Activated T-helper 1 cell treated with anti-CD3 and anti-CD28 coated beads, Interleukin-12 subunit alpha, Interleukin-12 subunit beta, Interleukin-2, Interleukin-4 antibody, amounts not matched to agents 30 ng/mL and 10 ng/mL and 1 ng/mL, durations not matched to agents 14 hours and 24 hours and 36 hours (primary cell): ENCODE measurements around the gene PNMA3. TPM values are rescaled to one million over a fixed set of nuclear protein-coding genes. Genes with fewer than 3 reads are reported as not detected.
"Not testable (repeated sequence)": the region's sequence is repeated elsewhere in the genome, so short reads cannot be mapped to it uniquely, and the experiment has no call there.

Experiments used
- DNase-seq: peaks from one replicate; pipeline ENCODE4 v3.0.0; 2021; ENCODE audit warnings: low spot score
- H3K27ac Mint-ChIP-seq: one replicate; pipeline ENCODE4 v1.8.0; 2021; ENCODE audit warnings: mild to moderate bottlenecking, mixed read lengths
- H3K27me3 Mint-ChIP-seq: one replicate; pipeline ENCODE4 v1.8.0; 2022; ENCODE audit warnings: mild to moderate bottlenecking, moderate library complexity, mixed read lengths; ENCODE audit not compliant: insufficient read depth
- H3K36me3 Mint-ChIP-seq: one replicate; pipeline ENCODE4 v1.8.0; 2021; ENCODE audit warnings: low read depth, mixed read lengths
- H3K4me1 Mint-ChIP-seq: one replicate; pipeline ENCODE4 v1.8.0; 2021; ENCODE audit warnings: low read depth, mixed read lengths
- H3K4me3 Mint-ChIP-seq: one replicate; pipeline ENCODE4 v1.8.0; 2021; ENCODE audit warnings: mild to moderate bottlenecking, moderate library complexity, mixed read lengths
- H3K9me3 Mint-ChIP-seq: one replicate; pipeline ENCODE4 v1.8.0; 2021; ENCODE audit warnings: mixed read lengths
- intact Hi-C: fragments of 100-400 bp; cut with micrococcal nuclease; formaldehyde crosslinking; loops from one replicate; pipeline ENCODE4 v1.15.1; 2024
- total RNA-seq: library from RNA; stranded (reverse); gene quantifications from 2 replicates; pipeline ENCODE4 v1.2.3, GENCODE V29; 2022

PNMA3 gene
- 0.67 and 0.88 TPM in 2 replicates for total RNA-seq

DNA sequence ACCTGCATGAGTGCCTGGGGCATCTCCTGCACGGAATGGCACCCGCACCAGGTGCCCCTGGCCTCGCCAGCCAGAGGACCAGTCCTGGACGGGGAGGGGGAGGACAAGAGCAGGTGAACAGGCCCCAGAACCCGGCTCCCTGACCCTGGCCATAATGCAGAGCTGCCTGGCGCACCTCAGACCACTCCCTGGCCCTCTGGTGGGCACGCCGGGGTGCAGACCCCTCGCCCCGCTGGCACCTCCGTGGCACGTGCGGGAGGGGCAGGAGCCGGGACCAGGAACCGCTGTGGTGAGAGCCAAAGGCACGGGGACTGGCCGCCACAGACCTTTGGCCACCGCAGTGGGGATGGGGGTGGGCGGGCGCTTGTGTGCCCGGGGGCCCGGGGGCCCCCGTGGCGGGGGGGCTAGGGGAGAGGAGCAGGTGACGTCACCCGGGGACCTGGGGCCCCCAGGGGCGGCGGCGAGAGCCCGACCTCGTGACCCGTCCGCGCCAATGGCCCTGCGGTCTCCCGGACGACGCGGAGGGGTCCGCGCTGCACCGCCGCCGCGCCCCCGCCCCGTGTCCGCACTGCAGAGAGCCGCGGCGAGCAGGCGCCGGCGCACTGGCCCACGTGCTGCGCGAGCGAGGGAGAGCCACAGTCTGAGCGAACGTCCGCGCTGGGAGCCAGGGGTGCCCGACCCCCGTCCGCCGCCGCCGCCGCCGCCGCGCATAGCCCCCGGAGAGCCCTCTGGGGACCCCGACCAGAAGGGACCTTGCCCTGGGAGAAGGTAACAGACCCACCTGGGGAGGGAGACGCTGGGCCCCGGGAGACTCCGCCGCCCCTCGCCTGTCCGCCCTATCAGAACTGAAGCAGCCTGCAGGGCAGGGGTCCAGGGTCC, at the start of gene PNMA3:
Gene PNMA3, plus strand, starts transcription at position 600 of the 879 bp plus-strand sequence. CDS start 586 bp downstream, outside the sequence.
- Mint-ChIP-seq H3K4me1 (no peaks in the 10 kb centered on the region), H3K36me3 (peaks cover 2% of the 10 kb centered on the region), H3K27me3 (peaks cover 9% of the 10 kb centered on the region), H3K9me3 (no peaks in the 10 kb centered on the region), H3K27ac (no peak within 1 kb of the TSS), H3K4me3 (no peak within 1 kb of the TSS)
- no peak for DNase-seq
- intact Hi-C loops = no loop called here

GRCh38 chrX:153017174-153017573, 39.1 kb upstream of the PNMA3 start:
- H3K9me3 Mint-ChIP-seq, H3K4me3 Mint-ChIP-seq, H3K36me3 Mint-ChIP-seq, H3K27ac Mint-ChIP-seq, intact Hi-C loops, DNase-seq: not testable (repeated sequence)
- Mint-ChIP-seq H3K4me1 (peaks cover 13% of the 10 kb centered on the region), H3K27me3 (peaks cover 24% of the 10 kb centered on the region)

GRCh38 chrX:153019166-153019565, 37.1 kb upstream of the PNMA3 start:
- intact Hi-C loops = no loop called here
- DNase-seq = no peak
- Mint-ChIP-seq H3K9me3 (no peaks in the 10 kb centered on the region), H3K4me1 (peaks cover 13% of the 10 kb centered on the region), H3K4me3 (peak overlapping the region; percentile 62), H3K27me3 (peaks cover 17% of the 10 kb centered on the region), H3K36me3 (no peaks in the 10 kb centered on the region), H3K27ac (no peak overlapping the region)

GRCh38 chrX:153026501-153026900, 29.8 kb upstream of the PNMA3 start:
- H3K27me3 Mint-ChIP-seq, H3K4me3 Mint-ChIP-seq, DNase-seq, H3K4me1 Mint-ChIP-seq, H3K36me3 Mint-ChIP-seq, H3K27ac Mint-ChIP-seq, intact Hi-C loops, H3K9me3 Mint-ChIP-seq: not testable (repeated sequence)

DNA sequence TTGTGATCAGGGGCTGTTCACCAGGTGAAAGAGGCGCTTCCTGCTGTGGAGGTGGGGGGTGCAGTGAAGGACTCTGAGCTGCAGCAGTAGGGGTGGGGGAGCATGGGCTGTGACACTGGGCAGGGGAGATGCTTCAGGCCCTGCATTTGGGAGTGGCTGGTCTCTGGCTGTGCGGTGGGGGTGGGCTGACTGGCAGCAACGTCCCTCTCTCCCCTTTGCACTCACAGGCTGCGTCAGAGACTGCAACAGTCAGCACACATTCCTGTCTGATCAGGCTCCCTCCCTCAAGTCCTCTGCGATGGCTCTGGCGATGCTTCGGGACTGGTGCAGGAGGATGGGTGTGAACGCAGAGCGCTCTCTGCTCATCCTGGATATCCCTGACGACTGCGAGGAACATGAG, 27.8 kb upstream of the PNMA3 start:
- H3K36me3 Mint-ChIP-seq, H3K4me1 Mint-ChIP-seq, H3K27ac Mint-ChIP-seq, DNase-seq, H3K4me3 Mint-ChIP-seq, intact Hi-C loops, H3K9me3 Mint-ChIP-seq, H3K27me3 Mint-ChIP-seq: not testable (repeated sequence)

DNA sequence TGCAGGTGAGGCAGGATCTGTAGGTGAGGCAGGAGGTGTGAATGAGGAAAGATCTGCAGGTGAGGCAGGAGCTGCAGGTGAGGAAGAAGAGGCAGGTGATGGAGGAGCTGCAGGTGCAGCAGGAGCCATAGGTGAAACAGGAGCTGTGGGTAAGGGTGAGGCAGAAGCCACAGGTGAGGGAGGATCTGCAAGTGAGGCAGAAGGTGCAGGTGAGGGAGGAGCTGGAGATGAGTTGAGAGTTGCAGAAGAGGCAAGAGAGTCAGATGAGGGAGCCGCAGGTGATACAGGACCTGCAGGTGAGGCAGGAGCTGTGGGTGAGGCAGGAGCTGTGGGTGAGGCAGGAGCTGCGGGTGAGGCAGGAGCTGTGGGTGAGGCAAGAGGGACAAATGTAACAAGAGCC, 27.1 kb upstream of the PNMA3 start:
- H3K27ac Mint-ChIP-seq = no peak overlapping the region
- H3K27me3 Mint-ChIP-seq = no peaks in the 10 kb centered on the region
- intact Hi-C loops = no loop called here
- H3K9me3 Mint-ChIP-seq = no peaks in the 10 kb centered on the region
- DNase-seq = no peak
- H3K36me3 Mint-ChIP-seq = no peaks in the 10 kb centered on the region
- peak overlapping the region; percentile 42 for H3K4me3 Mint-ChIP-seq
- no peaks in the 10 kb centered on the region for H3K4me1 Mint-ChIP-seq

DNA sequence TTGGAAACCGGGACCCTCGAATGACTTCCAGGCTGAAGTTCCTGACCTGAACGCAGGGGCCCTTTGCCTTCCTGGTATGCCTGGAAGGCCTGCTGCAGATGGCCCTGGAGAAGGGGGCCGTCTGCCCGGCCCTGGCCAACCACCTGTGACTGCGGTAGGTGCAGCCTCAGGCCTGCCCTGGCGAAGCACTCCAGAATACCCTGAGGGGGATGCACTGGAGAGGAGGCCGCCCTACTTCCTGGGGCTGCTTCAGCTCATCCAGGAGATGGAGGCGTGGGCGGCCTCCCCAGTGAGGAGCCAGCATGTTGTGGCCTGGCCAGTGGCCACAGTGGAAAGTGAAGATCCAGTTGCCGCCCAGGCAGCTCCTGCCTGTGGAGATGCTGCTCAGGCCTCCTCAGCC, 26.4 kb upstream of the PNMA3 start:
- H3K27me3 Mint-ChIP-seq = no peaks in the 10 kb centered on the region
- no peak overlapping the region for H3K4me3 Mint-ChIP-seq
- DNase-seq = no peak
- no peak overlapping the region for H3K27ac Mint-ChIP-seq
- H3K9me3 Mint-ChIP-seq = peaks cover 4% of the 10 kb centered on the region
- H3K36me3 Mint-ChIP-seq = no peaks in the 10 kb centered on the region
- no peaks in the 10 kb centered on the region for H3K4me1 Mint-ChIP-seq
- intact Hi-C loops = no loop called here

GRCh38 chrX:153030801-153031200, 25.5 kb upstream of the PNMA3 start:
- Mint-ChIP-seq H3K9me3 (peaks cover 4% of the 10 kb centered on the region), H3K4me1 (no peaks in the 10 kb centered on the region), H3K27me3 (no peaks in the 10 kb centered on the region), H3K36me3 (no peaks in the 10 kb centered on the region), H3K4me3 (no peak overlapping the region), H3K27ac (no peak overlapping the region)
- no peak for DNase-seq
- intact Hi-C loops = no loop called here

- Mint-ChIP-seq H3K27ac (peak overlapping the region; percentile 77), H3K27me3 (no peaks in the 10 kb centered on the region), H3K4me1 (no peaks in the 10 kb centered on the region), H3K9me3 (peaks cover 4% of the 10 kb centered on the region), H3K4me3 (peak overlapping the region; percentile 78), H3K36me3 (no peaks in the 10 kb centered on the region)
- intact Hi-C loops = loop anchor here (1.0 to 2.0 kb wide), 4 partner anchors 73 to 636 kb away; no protein-coding TSS in a partner anchor
- DNase-seq = peak; percentile 52
These were observed 23.7 kb upstream of the PNMA3 start for GRCh38 chrX:153032397-153033118.

- Mint-ChIP-seq H3K27ac (no peak overlapping the region), H3K36me3 (peaks cover 11% of the 10 kb centered on the region), H3K4me3 (no peak overlapping the region), H3K4me1 (no peaks in the 10 kb centered on the region), H3K27me3 (no peaks in the 10 kb centered on the region), H3K9me3 (peaks cover 13% of the 10 kb centered on the region)
- intact Hi-C loops = no loop called here
- DNase-seq = no peak
These were observed 7.2 kb upstream of the PNMA3 start for GRCh38 chrX:153049093-153049492.

- Mint-ChIP-seq H3K9me3 (peaks cover 13% of the 10 kb centered on the region), H3K4me1 (no peaks in the 10 kb centered on the region), H3K27me3 (peaks cover 9% of the 10 kb centered on the region), H3K36me3 (peaks cover 9% of the 10 kb centered on the region), H3K27ac (no peak overlapping the region), H3K4me3 (no peak overlapping the region)
- intact Hi-C loops = no loop called here
- no peak for DNase-seq
These were observed 3.7 kb upstream of the PNMA3 start for GRCh38 chrX:153052534-153052933.

- H3K4me3 Mint-ChIP-seq = no peak overlapping the region
- no peak overlapping the region for H3K27ac Mint-ChIP-seq
- no peaks in the 10 kb centered on the region for H3K4me1 Mint-ChIP-seq
- DNase-seq = no peak
- peaks cover 9% of the 10 kb centered on the region for H3K27me3 Mint-ChIP-seq
- H3K36me3 Mint-ChIP-seq = peaks cover 2% of the 10 kb centered on the region
- H3K9me3 Mint-ChIP-seq = no peaks in the 10 kb centered on the region
- intact Hi-C loops = no loop called here
These were observed 1.0 kb downstream of the PNMA3 start for GRCh38 chrX:153057281-153057680.
